HepG2 (cell line): ENCODE measurements around the gene RNF149. TPM values are rescaled to one million over a fixed set of nuclear protein-coding genes. Genes with fewer than 3 reads are reported as not detected.

ENCODE experiments used
- ELK4 ChIP-seq: sonication (generic); formaldehyde crosslinking; IDR thresholded peaks from 2 replicates; pipeline ENCODE4 v1.9.0; 2021; ENCODE audit warnings: missing genetic modification reagents, borderline replicate concordance
- KAT7 ChIP-seq: IDR thresholded peaks from 2 replicates; pipeline ENCODE4 v1.6.1; 2018; ENCODE audit warnings: borderline replicate concordance, missing compliant biosample characterization
- MXI1 ChIP-seq: IDR thresholded peaks from 3 replicates; pipeline ENCODE4 v1.6.1; 2012; ENCODE audit warnings: low read depth, low read length, inconsistent platforms, borderline replicate concordance
- ZNF572 ChIP-seq: sonication (generic); formaldehyde crosslinking; IDR thresholded peaks from 2 replicates; pipeline ENCODE4 v1.5.1; 2020; ENCODE audit warnings: mild to moderate bottlenecking, missing genetic modification reagents
- ZNF687 ChIP-seq: sonication (generic); formaldehyde crosslinking; IDR thresholded peaks from 2 replicates; pipeline ENCODE4 v1.5.1; 2020; ENCODE audit warnings: mild to moderate bottlenecking, missing genetic modification reagents, moderate library complexity
- ZNF747 ChIP-seq: sonication (generic); formaldehyde crosslinking; IDR thresholded peaks from 2 replicates; pipeline ENCODE4 v1.8.1; 2023; ENCODE audit warnings: missing genetic modification reagents, mild to moderate bottlenecking, borderline replicate concordance
- polyA plus RNA-seq, 8 experiments: library from polyadenylated mRNA; depleted of rRNA in 3 of 8; stranded (reverse) in 7 of 8; unstranded in 1 of 8; fragments of >200 nt; fragmentation: Illumina TruSeq in 4 of 8; extraction: Trizol in 4 of 8; gene quantifications; 2 replicates each; pipeline versions ENCODE4 v1.2.1 to v1.2.3, GENCODE V29; 2011 to 2016; ENCODE audit warnings: low read depth in 4 of 8, missing spikeins in 1 of 8, mixed read lengths in 1 of 8; ENCODE audit not compliant: insufficient read depth in 1 of 8
- total RNA-seq, 5 experiments: library from RNA; depleted of rRNA; stranded (reverse); fragments of >200 nt; fragmentation: Illumina TruSeq; extraction: Trizol; gene quantifications; 2 replicates each; pipeline ENCODE4 v1.2.3, GENCODE V29; 2016; ENCODE audit warnings: low read depth in 1 of 5
- TF ChIP-seq, protein P1 (sequence below): sonication (generic); formaldehyde crosslinking; IDR thresholded peaks from 2 replicates; pipeline ENCODE4 v1.5.0; 2020; ENCODE audit warnings: missing genetic modification reagents

The RNF149 gene
- total and polyA plus RNA-seq, 2 of the 13 experiments (the other 11 are each of a cell fraction or from before 2014, with no cell fraction given): 87.6 to 109 TPM

GRCh38 chr2:101341901-101342624 lies 33.6 kb upstream of the RNF149 start (continued):
- peak; percentile 46; the same call in 1 of the 2 replicates for TF ChIP-seq KAT7
- TF ChIP-seq MXI1: peak; percentile 24; the same call in 1 of the 3 replicates
- TF ChIP-seq ZNF747: 0 out of 2 replicates have a peak, but pooled peaks have one; percentile 43
- no peak for TF ChIP-seq ELK4 (CRISPR knock-in tag)
- TF ChIP-seq ZNF572: 0 out of 2 replicates have a peak, but pooled peaks have one; percentile 56
- TF ChIP-seq, protein P1, sequence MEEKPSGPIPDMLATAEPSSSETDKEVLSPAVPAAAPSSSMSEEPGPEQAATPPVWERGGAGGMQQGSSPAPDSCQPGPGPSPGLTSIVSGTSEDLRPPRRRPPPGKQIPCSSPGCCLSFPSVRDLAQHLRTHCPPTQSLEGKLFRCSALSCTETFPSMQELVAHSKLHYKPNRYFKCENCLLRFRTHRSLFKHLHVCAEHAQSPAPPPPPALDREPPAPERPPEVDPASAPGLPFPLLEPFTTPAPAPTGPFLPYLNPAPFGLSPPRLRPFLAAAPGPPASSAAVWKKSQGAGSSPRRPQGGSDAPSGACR (CRISPR knock-in tag): 0 out of 2 replicates have a peak, but pooled peaks have one; percentile 66
- TF ChIP-seq ZNF687: peak; percentile 54; the same call in 1 of the 2 replicates
